ENCODE results near the gene MMP11. TPM values are rescaled to one million over a fixed set of nuclear protein-coding genes. Genes with fewer than 3 reads are reported as not detected.
A peak's percentile ranks its signal among the peaks of the same experiment; 100 is the strongest.

The MMP11 gene
- polyA plus RNA-seq, 3 donors from 2014 or later, result 0.76 to 1.7 (median 1.2) TPM

- no peak overlapping the region for H3K27ac Mint-ChIP-seq
- H3K27me3 Mint-ChIP-seq (ENCODE audit: low read depth in 3 of 3), result peaks cover 0 to 8% (median 2%) of the 10 kb centered on the region in 3 donors
- peaks cover 0 to 10% of the 10 kb centered on the region in 2 donors for H3K4me1 Mint-ChIP-seq
- no peaks in the 10 kb centered on the region for H3K9me3 Mint-ChIP-seq
- no peak for DNase-seq
- H3K36me3 Mint-ChIP-seq, result peaks cover 3 to 38% (median 13%) of the 10 kb centered on the region in 3 donors
- H3K4me3 Mint-ChIP-seq, result no peak overlapping the region
Measured at GRCh38 chr22:23826510-23827350, 54.1 kb downstream of the MMP11 start.

- H3K4me3 Mint-ChIP-seq, result no peak overlapping the region
- H3K36me3 Mint-ChIP-seq, result peaks cover 3 to 36% (median 11%) of the 10 kb centered on the region in 3 donors
- no peak overlapping the region for H3K27ac Mint-ChIP-seq
Measured at GRCh38 chr22:23827351-23827995, 54.8 kb downstream of the MMP11 start.

GRCh38 chr22:23828800-23829680 lies 56.4 kb downstream of the MMP11 start:
- DNase-seq, result no peak
- H3K4me3 Mint-ChIP-seq, result no peak overlapping the region
- no peaks in the 10 kb centered on the region for H3K9me3 Mint-ChIP-seq
- peaks cover 3 to 24% (median 10%) of the 10 kb centered on the region in 3 donors for H3K36me3 Mint-ChIP-seq
- peaks cover 0 to 10% (median 2%) of the 10 kb centered on the region in 3 donors for H3K27me3 Mint-ChIP-seq (ENCODE audit: low read depth in 3 of 3)
- peaks cover 0 to 10% of the 10 kb centered on the region in 2 donors for H3K4me1 Mint-ChIP-seq
- peak overlapping the region in 3 of 6 donors; percentile 1 to 57 (median 34) for H3K27ac Mint-ChIP-seq

More at GRCh38 chr22:23827351-23827995, 54.8 kb downstream of the MMP11 start:
- Mint-ChIP-seq H3K27me3 (ENCODE audit: low read depth in 3 of 3) (peaks cover 0 to 10% (median 2%) of the 10 kb centered on the region in 3 donors), H3K4me1 (peaks cover 0 to 10% of the 10 kb centered on the region in 2 donors), H3K9me3 (no peaks in the 10 kb centered on the region)
- no peak for DNase-seq

DNA sequence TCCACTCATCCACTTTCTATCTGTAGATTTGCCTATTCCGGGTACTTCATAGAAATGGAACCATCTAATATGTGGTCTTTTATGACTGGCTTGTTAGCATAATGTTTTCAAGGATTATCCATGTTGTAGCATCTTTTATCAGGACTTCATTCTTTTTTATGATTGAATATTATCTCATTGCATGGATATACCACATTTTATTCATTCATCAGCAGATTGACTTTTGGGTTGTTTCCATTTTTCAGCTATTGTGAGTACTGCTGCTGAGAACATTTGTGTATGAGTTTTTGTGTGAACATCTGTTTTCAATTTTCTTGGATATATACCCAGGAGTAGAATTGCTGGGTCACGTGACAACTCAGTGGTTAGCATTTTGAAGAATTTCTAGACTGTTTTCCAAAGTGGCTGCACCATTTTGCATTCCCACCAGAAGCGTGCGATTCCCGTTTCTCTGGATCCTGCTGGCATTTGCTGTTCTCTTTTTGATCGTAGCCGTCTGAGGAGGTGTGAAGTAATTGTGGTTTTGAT lies 57.3 kb downstream of the MMP11 start:
- H3K36me3 Mint-ChIP-seq, result peaks cover 3 to 21% (median 10%) of the 10 kb centered on the region in 3 donors

DNA sequence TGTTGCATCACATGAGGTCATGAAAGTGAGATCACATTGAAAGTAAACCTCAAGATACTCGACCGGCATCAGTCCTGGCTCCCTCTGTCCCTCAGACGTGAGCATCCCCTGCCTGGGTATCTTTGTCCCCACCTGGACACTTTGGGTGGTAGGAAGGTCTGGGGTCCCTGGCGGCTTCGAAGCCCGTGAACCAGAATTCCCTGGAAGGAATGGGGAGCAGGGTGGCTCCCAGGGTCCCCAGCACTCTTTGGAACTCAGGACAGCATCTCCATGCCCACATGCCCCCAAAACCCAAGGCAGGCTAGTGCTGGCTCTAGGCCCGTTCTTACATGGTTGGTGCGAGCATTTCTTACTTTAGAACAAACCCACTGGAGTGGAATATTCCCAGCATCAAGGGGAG lies 58.6 kb downstream of the MMP11 start:
- peaks cover 0 to 10% of the 10 kb centered on the region in 2 donors for H3K4me1 Mint-ChIP-seq
- H3K9me3 Mint-ChIP-seq, result no peaks in the 10 kb centered on the region
- peaks cover 0 to 8% (median 0%) of the 10 kb centered on the region in 3 donors for H3K27me3 Mint-ChIP-seq (ENCODE audit: low read depth in 3 of 3)
- H3K27ac Mint-ChIP-seq, result no peak overlapping the region
- H3K4me3 Mint-ChIP-seq, result no peak overlapping the region
- peaks cover 4 to 16% (median 7%) of the 10 kb centered on the region in 3 donors for H3K36me3 Mint-ChIP-seq
- no peak for DNase-seq

More for the DNA sequence above, 57.3 kb downstream of the MMP11 start:
- Mint-ChIP-seq H3K9me3 (no peaks in the 10 kb centered on the region), H3K27me3 (ENCODE audit: low read depth in 3 of 3) (peaks cover 0 to 10% (median 0%) of the 10 kb centered on the region in 3 donors), H3K4me1 (peaks cover 0 to 10% of the 10 kb centered on the region in 2 donors), H3K4me3 (no peak overlapping the region), H3K27ac (peak overlapping the region in 3 of 6 donors; percentile 45 to 64 (median 57))
- DNase-seq, result no peak

DNA sequence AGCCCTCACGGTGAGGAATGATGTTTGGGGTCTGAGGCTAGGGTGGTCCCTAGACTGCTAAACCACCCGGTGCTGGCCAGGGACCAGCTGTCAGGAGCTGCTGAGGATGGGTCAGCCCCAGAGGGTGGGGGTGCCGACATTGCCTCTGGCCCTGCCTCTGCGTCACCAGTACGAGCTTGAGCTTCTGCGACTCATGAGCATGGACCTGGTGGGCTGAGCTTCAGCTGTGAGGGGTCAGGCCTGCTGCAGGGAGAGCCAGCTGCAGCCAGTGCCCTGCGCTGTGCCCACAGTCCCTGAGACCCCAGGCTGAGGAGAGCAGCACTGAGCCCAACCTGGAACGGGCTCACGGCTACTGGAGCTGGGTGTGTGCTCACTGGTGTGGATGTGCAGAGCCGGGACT lies 59.1 kb downstream of the MMP11 start:
- Mint-ChIP-seq H3K9me3 (no peaks in the 10 kb centered on the region), H3K4me1 (peaks cover 0 to 10% of the 10 kb centered on the region in 2 donors), H3K4me3 (no peak overlapping the region), H3K27ac (no peak overlapping the region), H3K27me3 (ENCODE audit: low read depth in 3 of 3) (peaks cover 0 to 8% (median 0%) of the 10 kb centered on the region in 3 donors), H3K36me3 (peaks cover 4 to 13% (median 4%) of the 10 kb centered on the region in 3 donors)
- DNase-seq, result no peak

DNA sequence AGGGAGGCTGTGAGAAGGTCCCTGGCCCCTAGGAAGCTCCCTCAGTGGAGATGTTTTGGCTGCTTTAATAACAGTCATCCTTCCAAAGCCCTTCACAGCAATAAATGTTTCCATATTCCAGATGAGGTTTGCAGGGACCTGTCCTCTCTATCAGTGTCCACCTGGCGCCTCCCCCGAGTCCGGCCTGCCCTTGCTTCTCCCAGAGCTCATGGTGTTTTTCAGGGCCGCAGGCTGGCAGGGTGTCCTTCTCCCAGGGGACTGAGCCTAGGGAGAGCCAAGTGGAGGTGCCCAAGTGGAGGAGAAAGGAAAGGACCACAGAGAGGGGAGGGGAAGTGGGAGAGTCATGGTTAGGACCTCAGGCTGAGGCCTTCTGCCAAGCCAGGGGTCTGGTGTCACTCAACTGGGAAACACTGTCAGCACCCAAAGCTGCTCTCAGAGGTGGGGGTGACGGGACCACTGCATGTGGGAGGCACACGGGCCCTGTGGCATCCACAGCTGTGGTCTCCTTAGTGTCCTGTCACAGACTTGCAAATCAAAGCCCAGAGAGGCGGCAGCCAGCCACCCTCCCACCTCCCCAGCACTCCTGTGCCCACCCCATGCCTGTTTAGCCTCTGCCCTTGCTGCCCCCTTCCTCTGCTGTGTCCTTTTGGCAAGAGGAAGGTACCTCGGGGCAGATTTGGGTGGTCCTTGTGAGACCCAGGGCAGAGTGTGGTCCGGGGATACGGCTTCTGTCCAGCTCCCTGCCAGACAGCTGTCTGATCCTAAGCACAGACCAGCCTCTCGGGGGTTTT lies 59.8 kb downstream of the MMP11 start:
- Mint-ChIP-seq H3K36me3 (peaks cover 4 to 13% (median 4%) of the 10 kb centered on the region in 3 donors), H3K27me3 (ENCODE audit: low read depth in 3 of 3) (peaks cover 0 to 10% (median 0%) of the 10 kb centered on the region in 3 donors), H3K4me1 (peaks cover 2 to 10% of the 10 kb centered on the region in 2 donors), H3K4me3 (no peak overlapping the region), H3K27ac (no peak overlapping the region), H3K9me3 (no peaks in the 10 kb centered on the region)
- DNase-seq, result no peak

DNA sequence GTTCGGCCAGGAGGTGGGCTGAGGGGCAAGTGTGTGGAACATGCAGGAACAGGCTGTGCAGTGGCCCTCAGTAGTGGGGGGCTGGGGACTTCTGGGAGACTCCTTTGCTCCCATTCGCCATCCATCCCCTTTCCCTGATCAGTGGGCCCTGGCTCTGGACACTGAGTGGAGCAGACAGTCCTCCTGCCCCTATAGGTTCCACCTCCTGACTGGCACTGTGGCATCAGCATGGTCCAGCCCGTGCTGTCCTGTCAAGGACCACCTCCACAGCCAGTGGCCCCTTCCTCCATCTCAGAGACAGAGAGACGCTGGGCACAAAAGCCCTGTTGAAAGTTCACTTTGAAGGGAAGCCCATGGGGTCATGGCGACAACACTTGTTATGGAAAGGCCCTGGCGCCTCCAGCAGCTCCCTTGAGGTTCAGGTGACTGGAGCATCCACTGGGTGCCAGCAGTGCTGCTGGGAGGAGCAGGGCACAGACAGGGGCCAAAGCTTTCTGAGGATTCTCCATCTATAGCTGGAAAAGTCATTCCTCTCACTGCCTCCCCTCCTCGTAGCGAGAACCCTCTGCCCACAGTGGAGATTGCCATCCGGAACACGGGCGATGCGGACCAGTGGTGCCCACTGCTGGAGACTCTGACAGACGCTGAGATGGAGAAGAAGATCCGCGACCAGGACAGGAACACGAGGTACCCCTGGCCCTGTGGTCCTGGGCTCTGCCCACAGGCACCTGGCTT lies 60.5 kb downstream of the MMP11 start:
- Mint-ChIP-seq H3K36me3 (peaks cover 4 to 13% (median 4%) of the 10 kb centered on the region in 3 donors), H3K27me3 (ENCODE audit: low read depth in 3 of 3) (peaks cover 1 to 9% (median 4%) of the 10 kb centered on the region in 3 donors), H3K4me3 (no peak overlapping the region), H3K27ac (no peak overlapping the region), H3K4me1 (peaks cover 6 to 17% of the 10 kb centered on the region in 2 donors), H3K9me3 (no peaks in the 10 kb centered on the region)
- no peak for DNase-seq

Other genes starting within 250 kb of the MMP11 start
- gene IGLL1, start 192.6 kb upstream of the MMP11 start, polyA plus RNA-seq, result not detected
- not detected for gene DRICH1, start 140.5 kb upstream of the MMP11 start, polyA plus RNA-seq
- gene RGL4, start 81.8 kb upstream of the MMP11 start, polyA plus RNA-seq, result 10 to 100 TPM; 40.6 to 47.8 (median 42.8) TPM
- gene ZNF70, start 21.7 kb upstream of the MMP11 start, polyA plus RNA-seq, result under 1 TPM in 2 of 3 donors, not detected in 1; 0.29 to 1.00 TPM
- 1 to 10 TPM in 1 of 3 donors, not detected in 2; 1.3 TPM for gene VPREB3, start 18.4 kb upstream of the MMP11 start, polyA plus RNA-seq
- gene C22orf15, start 9.9 kb upstream of the MMP11 start, polyA plus RNA-seq, result 1 to 10 TPM in 1 of 3 donors, not detected in 2; 1.1 TPM
- 1 to 10 TPM; 5.7 to 9.3 (median 8.1) TPM for gene CHCHD10, start 4.9 kb upstream of the MMP11 start, polyA plus RNA-seq
- gene SMARCB1, start 14.1 kb downstream of the MMP11 start, polyA plus RNA-seq, result 10 to 100 TPM; 28.5 to 49.5 (median 40.3) TPM
- gene DERL3, start 66.2 kb downstream of the MMP11 start, polyA plus RNA-seq, result 1 to 10 TPM in 1 of 3 donors, under 1 TPM in 2; 0.61 to 1.2 (median 0.62) TPM
- gene SLC2A11, start 85.0 kb downstream of the MMP11 start, polyA plus RNA-seq, result 1 to 10 TPM in 2 of 3 donors, under 1 TPM in 1; 0.48 to 3.0 (median 2.0) TPM
- 1,000 to 10,000 TPM in 1 of 3 donors, 100 to 1,000 TPM in 2; 788 to 1,627 (median 947) TPM for gene MIF, start 121.5 kb downstream of the MMP11 start, polyA plus RNA-seq
- gene GSTT2B, start 188.3 kb downstream of the MMP11 start, polyA plus RNA-seq, result not detected
- gene DDTL, start 194.0 kb downstream of the MMP11 start, polyA plus RNA-seq, result 1 to 10 TPM in 1 of 3 donors, under 1 TPM in 1, not detected in 1; 0.72 to 2.9 TPM
- gene DDT, start 201.6 kb downstream of the MMP11 start, polyA plus RNA-seq, result 100 to 1,000 TPM in 2 of 3 donors, 10 to 100 TPM in 1; 78.8 to 168 (median 105) TPM
- gene GSTT2, start 207.3 kb downstream of the MMP11 start, polyA plus RNA-seq, result not detected
- not detected for gene GSTT4, start 232.6 kb downstream of the MMP11 start, polyA plus RNA-seq
- gene CABIN1, start 238.5 kb downstream of the MMP11 start, polyA plus RNA-seq, result 10 to 100 TPM in 1 of 3 donors, 1 to 10 TPM in 2; 1.5 to 15.0 (median 3.4) TPM